Choroid plexus epithelial cell (primary cell): ENCODE results near the gene KCTD15.

Experiments
- DNase-seq: peaks from one replicate; pipeline ENCODE4 v3.0.0-alpha.2; 2010; ENCODE audit warnings: low read depth
- H3K4me3 ChIP-seq: 2 replicates; pipeline ENCODE4 v1.5.1; 2011; ENCODE audit warnings: low read depth, mild to moderate bottlenecking, control low read depth, low read length, moderate library complexity
- CTCF ChIP-seq: conservative IDR thresholded peaks from 2 replicates; pipeline ENCODE4 v1.5.1; 2011; ENCODE audit warnings: low read depth, mild to moderate bottlenecking, control low read depth, inconsistent platforms, low read length, moderate library complexity

The KCTD15 gene

GRCh38 chr19:33758541-33759013 is 38.1 kb upstream of the KCTD15 start:
- DNase-seq = peak; percentile 29
- no peak overlapping the region for H3K4me3 ChIP-seq
- no peak for TF ChIP-seq CTCF

GRCh38 chr19:33759356-33759755 is 37.3 kb upstream of the KCTD15 start:
- no peak overlapping the region for H3K4me3 ChIP-seq
- no peak for TF ChIP-seq CTCF
- DNase-seq = no peak

- no peak for DNase-seq
- H3K4me3 ChIP-seq = no peak overlapping the region
- no peak for TF ChIP-seq CTCF
Measured at GRCh38 chr19:33763633-33764371, 32.9 kb upstream of the KCTD15 start.

- DNase-seq = no peak
- no peak overlapping the region for H3K4me3 ChIP-seq
- TF ChIP-seq CTCF = no peak
Measured at GRCh38 chr19:33766623-33767022, 30.0 kb upstream of the KCTD15 start.

- H3K4me3 ChIP-seq = no peak overlapping the region
- peak; percentile 40 for TF ChIP-seq CTCF
- peak; percentile 31 for DNase-seq
Measured at GRCh38 chr19:33767898-33768413, 28.7 kb upstream of the KCTD15 start.

- no peak for DNase-seq
- no peak overlapping the region for H3K4me3 ChIP-seq
- no peak for TF ChIP-seq CTCF
Measured at GRCh38 chr19:33769208-33769607, 27.5 kb upstream of the KCTD15 start.

GRCh38 chr19:33770107-33770506 is 26.6 kb upstream of the KCTD15 start:
- no peak overlapping the region for H3K4me3 ChIP-seq
- no peak for DNase-seq
- TF ChIP-seq CTCF = no peak
